Measurements from ENCODE around the gene LHFPL3.
"Not testable (repeated sequence)": the region's sequence is repeated elsewhere in the genome, so short reads cannot be mapped to it uniquely, and the experiment has no call there.

LHFPL3 gene

DNA sequence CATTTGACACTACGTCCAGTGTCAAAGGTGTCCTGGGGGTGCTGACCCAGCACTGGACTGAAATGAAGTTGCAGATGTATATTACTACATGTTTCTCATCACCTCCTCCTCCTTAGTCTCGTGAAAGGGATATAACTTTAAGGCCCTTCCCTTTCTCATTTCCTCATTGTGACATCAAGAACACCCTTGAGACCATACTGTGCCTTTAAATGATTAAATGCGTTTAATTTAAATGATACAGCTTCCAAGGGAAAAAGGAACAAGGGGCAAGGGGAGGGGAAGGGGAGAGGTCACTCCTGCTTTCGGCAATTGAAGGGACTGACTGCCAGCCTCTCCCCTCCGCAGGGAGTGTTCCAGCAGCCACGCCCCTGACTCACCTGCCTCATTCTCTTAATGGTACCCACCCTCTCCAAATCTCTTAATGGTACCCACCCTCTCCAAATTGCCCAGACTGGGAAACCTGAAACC lies 605.2 kb downstream of the LHFPL3 start:
- no peak for DNase-seq
- intact Hi-C loops (cut with DNase I), result no loop called here

- no peak for DNase-seq
- intact Hi-C loops (cut with DNase I), result no loop called here
These were observed 606.3 kb downstream of the LHFPL3 start for GRCh38 chr7:104934665-104935064.

GRCh38 chr7:104935276-104935675 lies 606.9 kb downstream of the LHFPL3 start:
- intact Hi-C loops (cut with DNase I), result no loop called here
- no peak for DNase-seq

DNA sequence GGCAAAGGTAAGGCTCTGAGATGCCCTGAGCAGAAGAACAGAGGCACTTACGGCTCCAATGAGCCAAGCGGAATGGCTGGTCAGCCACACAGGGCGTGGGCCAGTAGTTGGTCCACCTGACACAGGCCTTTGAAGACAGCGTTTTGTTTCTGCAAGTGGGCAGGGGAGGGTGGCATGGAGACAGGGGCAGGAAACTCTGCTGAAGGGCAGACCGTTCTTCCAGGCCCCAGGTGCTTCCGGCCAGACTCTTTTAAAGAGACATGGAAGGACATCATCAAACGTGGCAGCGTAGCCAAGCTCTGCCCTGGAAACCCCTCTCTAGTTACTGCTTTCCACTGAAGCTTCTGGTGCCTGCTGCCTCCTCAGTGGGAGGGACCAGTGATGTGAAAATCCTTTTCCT lies 608.1 kb downstream of the LHFPL3 start:
- intact Hi-C loops (cut with DNase I), result no loop called here
- DNase-seq, result no peak

DNA sequence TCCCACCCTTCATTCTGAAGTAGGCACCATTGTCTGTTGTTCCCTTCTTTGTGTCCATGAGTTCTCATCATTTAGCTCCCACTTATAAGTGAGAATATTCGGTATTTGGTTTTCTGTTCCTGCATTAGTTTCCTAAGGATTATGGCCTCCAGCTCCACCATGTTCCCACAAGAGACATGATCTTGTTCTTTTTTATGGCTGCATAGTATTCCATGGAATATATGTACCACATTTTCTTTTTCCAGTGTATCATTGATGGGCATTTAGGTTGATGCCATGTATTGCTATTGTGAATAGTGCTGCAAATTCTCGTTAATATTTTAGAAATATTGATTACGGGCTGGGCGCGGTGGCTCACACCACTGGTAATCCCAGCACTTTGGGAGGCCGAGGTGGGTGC lies 609.1 kb downstream of the LHFPL3 start:
- intact Hi-C loops (cut with DNase I); DNase-seq: not testable (repeated sequence)

DNA sequence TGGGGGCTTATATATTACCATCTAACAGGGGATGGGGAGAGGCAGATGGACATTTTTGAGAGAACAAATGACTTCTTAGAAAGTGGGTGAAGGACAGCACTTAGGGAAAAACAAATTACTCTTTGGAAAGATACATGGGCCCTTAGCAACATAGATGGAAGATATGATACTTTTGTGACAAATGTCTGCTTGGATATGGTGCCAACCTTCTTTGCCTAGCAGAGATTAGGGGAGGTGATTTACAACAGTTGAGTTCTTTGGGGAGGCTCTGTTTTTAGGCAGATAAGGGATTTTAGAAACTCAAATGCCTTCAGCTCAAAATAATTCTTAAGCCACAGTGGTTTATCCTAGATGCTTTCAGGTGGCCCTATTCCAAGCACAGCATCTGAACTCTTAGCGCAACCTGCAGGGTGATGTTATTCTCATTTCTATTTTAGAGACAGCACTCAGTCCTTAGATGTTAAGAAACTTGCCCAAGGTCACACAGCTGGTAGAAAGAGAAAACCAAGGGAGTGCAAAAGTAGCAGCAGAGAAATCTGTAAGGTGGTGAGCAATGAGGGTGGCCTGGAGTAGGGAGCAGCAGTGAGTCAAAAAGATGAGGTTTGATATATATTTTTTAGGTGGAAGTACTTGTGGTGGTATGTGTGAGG lies 610.5 kb downstream of the LHFPL3 start:
- intact Hi-C loops (cut with DNase I), result no loop called here
- DNase-seq, result no peak

DNA sequence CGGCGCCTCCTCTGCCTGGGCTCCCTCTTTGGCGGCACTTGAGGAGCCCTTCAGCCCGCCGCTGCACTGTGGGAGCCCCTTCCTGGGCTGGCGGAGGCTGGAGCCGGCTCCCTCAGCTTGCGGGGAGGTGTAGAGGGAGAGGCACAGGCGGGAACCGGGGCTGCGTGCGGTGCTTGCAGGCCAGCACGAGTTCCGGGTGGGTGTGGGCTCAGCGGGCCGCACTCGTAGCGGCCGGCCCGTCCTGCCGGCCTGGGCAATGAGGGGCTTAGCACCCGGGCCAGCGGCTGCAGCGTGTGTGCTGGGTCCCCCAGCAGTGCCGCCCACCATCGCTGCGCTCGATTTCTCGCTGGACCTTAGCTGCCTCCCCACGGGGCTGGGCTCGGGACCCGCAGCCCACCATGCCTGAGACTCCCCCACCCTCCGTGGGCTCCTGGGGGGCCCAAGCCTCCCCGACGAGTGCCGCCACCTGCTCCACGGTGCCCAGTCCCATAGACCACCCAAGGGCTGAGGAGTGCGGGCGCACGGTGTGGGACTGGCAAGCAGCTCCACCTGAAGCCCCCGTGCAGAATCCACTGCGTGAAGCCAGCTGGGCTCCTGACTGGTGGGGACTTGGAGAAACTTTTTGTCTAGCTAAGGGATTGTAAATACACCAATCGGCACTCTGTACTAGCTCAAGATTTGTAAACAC lies 611.8 kb downstream of the LHFPL3 start:
- intact Hi-C loops (cut with DNase I), result no loop called here
- DNase-seq, result no peak

DNA sequence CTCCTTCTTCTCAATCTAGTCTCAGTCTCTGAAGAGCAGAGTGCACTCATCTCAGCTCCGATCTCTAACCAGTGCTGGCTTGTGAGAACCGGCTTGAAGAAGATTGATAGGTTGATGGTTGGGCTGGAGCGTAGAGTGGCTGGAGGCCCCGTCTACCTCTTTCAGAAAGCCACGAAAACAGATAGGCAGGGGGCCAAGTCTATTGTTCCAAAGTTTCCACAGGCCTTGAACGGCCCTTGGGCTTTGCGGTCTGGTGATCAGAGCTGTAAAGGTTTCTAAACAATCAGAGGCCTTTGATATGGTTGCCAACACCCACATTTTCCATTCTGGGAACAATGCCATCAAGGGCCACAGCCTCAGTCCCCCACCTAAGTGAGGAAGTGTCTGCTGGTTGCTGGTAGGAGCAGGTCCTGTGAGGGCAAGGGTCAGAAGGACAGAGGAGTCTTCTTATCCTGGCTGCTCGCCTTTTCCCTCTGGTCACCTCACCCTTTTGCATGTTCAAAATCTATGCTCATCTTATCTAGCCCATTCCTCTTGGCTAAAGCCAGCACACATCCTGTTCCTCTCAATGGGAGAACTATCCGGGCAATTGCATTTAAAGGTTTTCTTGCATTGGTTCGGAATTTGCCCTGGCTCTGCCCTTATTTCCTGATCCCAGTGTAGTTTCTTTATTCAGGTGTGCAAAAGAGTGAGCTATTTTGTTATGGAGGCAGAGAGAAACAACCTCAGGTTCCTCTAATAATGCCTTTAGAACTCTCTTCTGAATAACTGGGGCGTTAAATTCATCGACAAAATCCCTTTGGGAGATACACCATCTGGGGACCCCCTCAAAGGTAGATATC lies 615.3 kb downstream of the LHFPL3 start:
- intact Hi-C loops (cut with DNase I), result no loop called here
- DNase-seq, result no peak

GRCh38 chr7:104945599-104945956 lies 617.2 kb downstream of the LHFPL3 start:
- intact Hi-C loops (cut with DNase I), result no loop called here
- no peak for DNase-seq

GRCh38 chr7:104946338-104946737 lies 617.9 kb downstream of the LHFPL3 start:
- no peak for DNase-seq
- intact Hi-C loops (cut with DNase I), result no loop called here

DNA sequence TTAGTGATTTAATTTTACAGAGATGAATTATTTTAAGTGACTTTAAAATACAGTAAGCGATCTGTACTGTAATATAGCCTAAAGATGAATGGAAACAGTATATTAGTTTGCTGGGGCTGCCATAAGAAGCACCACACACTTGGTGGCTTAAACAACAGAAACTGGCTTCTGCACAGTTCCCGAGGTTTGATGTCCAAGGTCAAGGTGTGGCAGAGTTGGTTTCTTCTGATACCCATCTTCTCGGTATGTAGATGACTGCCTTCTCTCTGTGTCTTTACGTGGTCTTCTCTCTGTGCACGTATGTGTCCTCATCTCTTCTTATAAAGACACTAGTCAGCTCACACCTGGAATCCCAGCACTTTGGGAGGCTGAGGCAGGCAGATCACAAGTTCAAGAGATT lies 621.6 kb downstream of the LHFPL3 start:
- no peak for DNase-seq
- intact Hi-C loops (cut with DNase I), result no loop called here

- DNase-seq, result no peak
These were observed 622.4 kb downstream of the LHFPL3 start for GRCh38 chr7:104950754-104951153.

GRCh38 chr7:104951546-104951945 lies 623.1 kb downstream of the LHFPL3 start:
- intact Hi-C loops (cut with DNase I), result no loop called here
- DNase-seq, result no peak

More at GRCh38 chr7:104950754-104951153, 622.4 kb downstream of the LHFPL3 start:
- intact Hi-C loops (cut with DNase I), result no loop called here

- intact Hi-C loops (cut with DNase I), result no loop called here
- no peak for DNase-seq
These were observed 626.9 kb downstream of the LHFPL3 start for GRCh38 chr7:104955276-104955675.

All from head of caudate nucleus (tissue), 42 donors.